ENCODE results near the gene ACVRL1. TPM values are rescaled to one million over a fixed set of nuclear protein-coding genes. Genes with fewer than 3 reads are reported as not detected.

ACVRL1 gene
- total RNA-seq, 5 donors from 2014 or later (not counting 1 experiment from before 2014, with no cell fraction given) = 0.16 to 0.58 (median 0.23) TPM; not detected in 2

DNA sequence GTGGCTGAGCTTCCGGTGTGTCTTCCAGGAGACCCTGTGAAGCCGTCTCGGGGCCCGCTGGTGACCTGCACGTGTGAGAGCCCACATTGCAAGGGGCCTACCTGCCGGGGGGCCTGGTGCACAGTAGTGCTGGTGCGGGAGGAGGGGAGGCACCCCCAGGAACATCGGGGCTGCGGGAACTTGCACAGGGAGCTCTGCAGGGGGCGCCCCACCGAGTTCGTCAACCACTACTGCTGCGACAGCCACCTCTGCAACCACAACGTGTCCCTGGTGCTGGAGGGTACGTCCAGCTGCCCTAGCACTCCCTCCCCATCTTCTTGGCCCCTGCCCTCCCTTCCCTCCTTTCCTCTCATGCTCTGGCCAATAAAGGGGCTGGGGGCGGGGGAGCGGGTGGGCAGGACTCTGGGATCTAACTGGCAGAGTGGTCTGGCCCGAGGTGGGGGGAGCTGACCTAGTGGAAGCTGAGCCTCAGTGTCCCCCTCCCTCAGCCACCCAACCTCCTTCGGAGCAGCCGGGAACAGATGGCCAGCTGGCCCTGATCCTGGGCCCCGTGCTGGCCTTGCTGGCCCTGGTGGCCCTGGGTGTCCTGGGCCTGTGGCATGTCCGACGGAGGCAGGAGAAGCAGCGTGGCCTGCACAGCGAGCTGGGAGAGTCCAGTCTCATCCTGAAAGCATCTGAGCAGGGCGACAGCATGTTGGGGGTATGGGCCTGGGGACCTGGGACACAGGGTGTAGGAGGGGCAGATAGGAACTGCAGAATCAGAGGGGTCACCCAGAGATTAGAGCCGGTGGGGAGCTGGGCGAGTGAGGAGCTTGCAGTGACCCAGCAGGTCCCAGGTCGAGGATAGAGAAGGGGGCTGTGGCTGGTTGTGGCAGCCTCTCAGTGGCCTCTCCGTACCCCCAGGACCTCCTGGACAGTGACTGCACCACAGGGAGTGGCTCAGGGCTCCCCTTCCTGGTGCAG is 6.0 kb downstream of the ACVRL1 start:
- H3K36me3 ChIP-seq (ENCODE audit: control insufficient read depth in 2 of 2, extremely low read depth in 1 of 2, insufficient read depth in 1 of 2, low read length in 1 of 2) = no peaks in the 10 kb centered on the region
- WGBS (ENCODE audit: insufficient coverage) = 80% methylated on average over 20 of the region's 30 CpGs
- POLR2A ChIA-PET = interaction anchor here in 1 of 2 donors (0.7 kb wide), 1 partner anchor 492 kb away, joined by 9 read pairs; no protein-coding TSS in a partner anchor
- no peaks in the 10 kb centered on the region for H3K36me3 Mint-ChIP-seq
- H3K9me3 ChIP-seq = no peaks in the 10 kb centered on the region
- no peak overlapping the region for H3K27ac Mint-ChIP-seq
- no peaks in the 10 kb centered on the region for H3K4me1 Mint-ChIP-seq
- DNase-seq (no peak), ATAC-seq (replicated peaks in 1 of 4) (no peak)
- CTCF ChIA-PET = no interaction called here
- peaks cover 0 to 34% of the 10 kb centered on the region in 2 experiments for H3K27me3 ChIP-seq (replicated peaks in 1 of 2; ENCODE audit: control insufficient read depth in 2 of 2, extremely low read depth in 1 of 2, insufficient read depth in 2 of 2, low read length in 1 of 2)
- no peak overlapping the region for H3K4me3 ChIP-seq (ENCODE audit: control insufficient read depth in 1 of 2, extremely low read depth in 1 of 2, low read length in 1 of 2)
- H3K4me3 Mint-ChIP-seq = no peak overlapping the region
- H3K27ac ChIP-seq (ENCODE audit: low read length) = no peak overlapping the region
- peaks cover 11 to 13% of the 10 kb centered on the region in 2 donors for H3K27me3 Mint-ChIP-seq
- no peaks in the 10 kb centered on the region for H3K4me1 ChIP-seq (ENCODE audit: control insufficient read depth in 1 of 2, extremely low read depth in 1 of 2, insufficient read depth in 2 of 2, low read length in 2 of 2)
- H3K9me3 Mint-ChIP-seq = no peaks in the 10 kb centered on the region

DNA sequence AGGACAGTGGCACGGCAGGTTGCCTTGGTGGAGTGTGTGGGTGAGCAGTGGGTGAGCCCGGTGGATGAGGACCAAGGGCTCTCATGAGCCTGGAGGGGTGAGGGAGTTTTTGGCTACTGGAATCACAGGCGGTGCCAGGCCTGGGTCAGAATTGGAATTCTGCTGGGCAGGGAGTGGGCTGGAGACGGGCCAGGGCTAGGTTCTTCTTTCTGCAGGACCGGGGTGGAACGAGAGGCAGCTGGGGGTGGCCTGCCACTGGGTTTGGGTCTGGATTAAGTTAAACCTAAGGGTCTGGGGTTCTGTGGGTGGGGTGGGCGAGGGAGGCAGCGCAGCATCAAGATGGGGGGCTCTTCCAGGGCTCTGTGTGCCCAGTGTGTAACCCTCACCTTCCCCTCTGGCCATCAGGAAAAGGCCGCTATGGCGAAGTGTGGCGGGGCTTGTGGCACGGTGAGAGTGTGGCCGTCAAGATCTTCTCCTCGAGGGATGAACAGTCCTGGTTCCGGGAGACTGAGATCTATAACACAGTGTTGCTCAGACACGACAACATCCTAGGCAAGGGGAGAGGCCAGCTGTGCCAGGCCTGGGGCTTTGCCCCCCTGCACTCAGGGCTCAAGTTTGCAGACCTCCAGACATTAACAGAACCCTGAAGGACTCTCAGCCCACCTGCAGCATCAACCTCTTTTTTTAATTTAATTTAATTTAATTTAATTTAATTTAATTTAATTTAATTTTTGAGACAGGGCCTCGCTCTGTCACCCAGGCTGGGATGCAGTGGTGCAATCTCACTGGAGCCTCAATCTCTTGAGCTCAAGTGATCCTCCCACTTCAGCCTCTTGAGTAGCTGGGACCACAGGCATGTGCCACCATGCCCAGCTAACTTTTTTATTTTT is 7.0 kb downstream of the ACVRL1 start:
- POLR2A ChIA-PET = no interaction called here
- no peaks in the 10 kb centered on the region for H3K36me3 ChIP-seq (ENCODE audit: control insufficient read depth in 2 of 2, extremely low read depth in 1 of 2, insufficient read depth in 1 of 2, low read length in 1 of 2)
- H3K27ac Mint-ChIP-seq = no peak overlapping the region
- ATAC-seq (replicated peaks in 1 of 4) (no peak), DNase-seq (no peak)
- WGBS (ENCODE audit: insufficient coverage) = 85% methylated on average over 15 of the region's 17 CpGs
- H3K9me3 Mint-ChIP-seq = no peaks in the 10 kb centered on the region
- H3K4me3 ChIP-seq (ENCODE audit: control insufficient read depth in 1 of 2, extremely low read depth in 1 of 2, low read length in 1 of 2) = no peak overlapping the region
- H3K27ac ChIP-seq (ENCODE audit: low read length) = no peak overlapping the region
- peaks cover 4 to 7% of the 10 kb centered on the region in 2 donors for H3K27me3 Mint-ChIP-seq
- no peaks in the 10 kb centered on the region for H3K4me1 ChIP-seq (ENCODE audit: control insufficient read depth in 1 of 2, extremely low read depth in 1 of 2, insufficient read depth in 2 of 2, low read length in 2 of 2)
- no peaks in the 10 kb centered on the region for H3K9me3 ChIP-seq
- H3K27me3 ChIP-seq (replicated peaks in 1 of 2; ENCODE audit: control insufficient read depth in 2 of 2, extremely low read depth in 1 of 2, insufficient read depth in 2 of 2, low read length in 1 of 2) = peaks cover 0 to 27% of the 10 kb centered on the region in 2 experiments
- no peak overlapping the region for H3K4me3 Mint-ChIP-seq
- H3K4me1 Mint-ChIP-seq = no peaks in the 10 kb centered on the region
- no peaks in the 10 kb centered on the region for H3K36me3 Mint-ChIP-seq
- CTCF ChIA-PET = no interaction called here

DNA sequence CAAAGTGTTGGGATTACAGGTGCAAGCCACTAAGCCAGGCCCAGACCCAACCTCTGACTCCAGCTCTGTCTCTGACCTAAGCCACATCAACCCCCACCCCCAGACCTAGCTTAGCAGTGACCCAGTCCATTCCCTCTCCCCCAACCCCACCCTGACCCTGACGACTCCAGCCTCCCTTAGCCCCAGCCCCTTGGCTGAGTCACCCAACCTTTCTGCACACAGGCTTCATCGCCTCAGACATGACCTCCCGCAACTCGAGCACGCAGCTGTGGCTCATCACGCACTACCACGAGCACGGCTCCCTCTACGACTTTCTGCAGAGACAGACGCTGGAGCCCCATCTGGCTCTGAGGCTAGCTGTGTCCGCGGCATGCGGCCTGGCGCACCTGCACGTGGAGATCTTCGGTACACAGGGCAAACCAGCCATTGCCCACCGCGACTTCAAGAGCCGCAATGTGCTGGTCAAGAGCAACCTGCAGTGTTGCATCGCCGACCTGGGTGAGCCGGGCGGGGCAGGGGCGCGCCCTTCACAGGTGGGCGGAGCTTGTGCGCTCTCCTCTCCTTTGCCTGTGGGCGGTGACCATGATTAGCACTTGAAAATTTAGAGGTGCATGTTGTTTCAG is 7.8 kb downstream of the ACVRL1 start:
- ChIA-PET CTCF (no interaction called here), POLR2A (no interaction called here)
- no peaks in the 10 kb centered on the region for H3K4me1 Mint-ChIP-seq
- no peak overlapping the region for H3K27ac ChIP-seq (ENCODE audit: low read length)
- no peaks in the 10 kb centered on the region for H3K4me1 ChIP-seq (ENCODE audit: control insufficient read depth in 1 of 2, extremely low read depth in 1 of 2, insufficient read depth in 2 of 2, low read length in 2 of 2)
- no peak overlapping the region for H3K4me3 Mint-ChIP-seq
- H3K27me3 ChIP-seq (replicated peaks in 1 of 2; ENCODE audit: control insufficient read depth in 2 of 2, extremely low read depth in 1 of 2, insufficient read depth in 2 of 2, low read length in 1 of 2) = peaks cover 0 to 26% of the 10 kb centered on the region in 2 experiments
- H3K36me3 Mint-ChIP-seq = no peaks in the 10 kb centered on the region
- DNase-seq (no peak), ATAC-seq (replicated peaks in 1 of 4) (no peak)
- H3K27ac Mint-ChIP-seq = no peak overlapping the region
- H3K27me3 Mint-ChIP-seq = peaks cover 4% of the 10 kb centered on the region in 2 donors
- H3K36me3 ChIP-seq (ENCODE audit: control insufficient read depth in 2 of 2, extremely low read depth in 1 of 2, insufficient read depth in 1 of 2, low read length in 1 of 2) = no peaks in the 10 kb centered on the region
- no peaks in the 10 kb centered on the region for H3K9me3 Mint-ChIP-seq
- 95% methylated on average over 26 of the region's 28 CpGs for WGBS (ENCODE audit: insufficient coverage)
- no peaks in the 10 kb centered on the region for H3K9me3 ChIP-seq
- no peak overlapping the region for H3K4me3 ChIP-seq (ENCODE audit: control insufficient read depth in 1 of 2, extremely low read depth in 1 of 2, low read length in 1 of 2)

DNA sequence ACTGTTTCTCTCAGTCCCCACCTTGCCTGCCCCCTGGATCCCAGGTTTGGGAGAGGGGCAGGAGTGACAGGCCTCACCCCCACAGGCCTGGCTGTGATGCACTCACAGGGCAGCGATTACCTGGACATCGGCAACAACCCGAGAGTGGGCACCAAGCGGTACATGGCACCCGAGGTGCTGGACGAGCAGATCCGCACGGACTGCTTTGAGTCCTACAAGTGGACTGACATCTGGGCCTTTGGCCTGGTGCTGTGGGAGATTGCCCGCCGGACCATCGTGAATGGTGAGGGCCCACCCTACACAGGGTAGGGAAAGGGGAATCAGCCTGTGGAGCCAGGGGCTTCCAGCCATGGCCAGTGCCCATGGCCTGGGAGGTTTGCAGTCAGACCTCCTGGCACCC is 8.6 kb downstream of the ACVRL1 start:
- Histone ChIP-seq H3K4me3 (ENCODE audit: control insufficient read depth in 1 of 2, extremely low read depth in 1 of 2, low read length in 1 of 2) (no peak overlapping the region), H3K36me3 (ENCODE audit: control insufficient read depth in 2 of 2, extremely low read depth in 1 of 2, insufficient read depth in 1 of 2, low read length in 1 of 2) (no peaks in the 10 kb centered on the region), H3K27ac (ENCODE audit: low read length) (no peak overlapping the region), H3K9me3 (no peaks in the 10 kb centered on the region), H3K4me1 (ENCODE audit: control insufficient read depth in 1 of 2, extremely low read depth in 1 of 2, insufficient read depth in 2 of 2, low read length in 2 of 2) (no peaks in the 10 kb centered on the region), H3K27me3 (replicated peaks in 1 of 2; ENCODE audit: control insufficient read depth in 2 of 2, extremely low read depth in 1 of 2, insufficient read depth in 2 of 2, low read length in 1 of 2) (peaks cover 0 to 26% of the 10 kb centered on the region in 2 experiments)
- Mint-ChIP-seq H3K4me3 (no peak overlapping the region), H3K4me1 (no peaks in the 10 kb centered on the region), H3K27me3 (peaks cover 4% of the 10 kb centered on the region in 2 donors), H3K36me3 (no peaks in the 10 kb centered on the region), H3K9me3 (no peaks in the 10 kb centered on the region), H3K27ac (no peak overlapping the region)
- POLR2A ChIA-PET = no interaction called here
- 100% methylated on average over 8 of the region's 11 CpGs for WGBS (ENCODE audit: insufficient coverage)
- DNase-seq (no peak), ATAC-seq (replicated peaks in 1 of 4) (no peak)
- CTCF ChIA-PET = no interaction called here

DNA sequence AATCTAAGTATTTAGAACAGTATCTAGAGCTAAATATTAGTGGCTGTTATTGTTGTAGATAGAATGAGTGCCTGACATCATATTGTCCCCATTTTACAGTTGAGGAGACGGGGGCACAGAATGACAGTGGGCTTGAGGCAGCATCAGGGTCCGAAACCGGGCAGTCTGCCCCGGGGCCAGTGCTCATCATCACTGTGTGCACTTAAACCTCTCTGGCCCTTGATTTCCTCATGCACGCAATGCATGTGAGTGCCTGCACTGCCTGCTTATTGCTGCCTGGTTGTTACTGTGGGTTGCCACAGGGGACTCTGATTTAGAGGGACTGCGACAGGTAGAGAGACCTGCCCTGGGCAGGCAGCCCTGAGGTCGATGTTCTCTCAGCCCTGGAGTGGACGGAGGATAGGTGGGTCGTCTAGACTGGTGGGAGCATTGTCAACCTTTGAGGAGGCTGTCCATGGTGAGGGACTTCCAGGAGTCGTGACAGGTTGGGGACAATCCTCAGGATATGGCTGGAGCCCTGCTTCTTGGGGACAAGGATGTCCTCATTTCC is 9.8 kb downstream of the ACVRL1 start:
- Mint-ChIP-seq H3K4me1 (no peaks in the 10 kb centered on the region), H3K36me3 (no peaks in the 10 kb centered on the region), H3K4me3 (no peak overlapping the region), H3K27me3 (peaks cover 2 to 4% of the 10 kb centered on the region in 2 donors), H3K27ac (no peak overlapping the region), H3K9me3 (no peaks in the 10 kb centered on the region)
- DNase-seq (no peak), ATAC-seq (replicated peaks in 1 of 4) (no peak)
- H3K27me3 ChIP-seq (replicated peaks in 1 of 2; ENCODE audit: control insufficient read depth in 2 of 2, extremely low read depth in 1 of 2, insufficient read depth in 2 of 2, low read length in 1 of 2) = peaks cover 0 to 21% of the 10 kb centered on the region in 2 experiments
- WGBS (ENCODE audit: insufficient coverage) = 77% methylated on average over 10 of the region's 10 CpGs
- no peaks in the 10 kb centered on the region for H3K9me3 ChIP-seq
- H3K36me3 ChIP-seq (ENCODE audit: control insufficient read depth in 2 of 2, extremely low read depth in 1 of 2, insufficient read depth in 1 of 2, low read length in 1 of 2) = no peaks in the 10 kb centered on the region
- no peak overlapping the region for H3K4me3 ChIP-seq (ENCODE audit: control insufficient read depth in 1 of 2, extremely low read depth in 1 of 2, low read length in 1 of 2)
- ChIA-PET CTCF (no interaction called here), POLR2A (no interaction called here)
- no peaks in the 10 kb centered on the region for H3K4me1 ChIP-seq (ENCODE audit: control insufficient read depth in 1 of 2, extremely low read depth in 1 of 2, insufficient read depth in 2 of 2, low read length in 2 of 2)
- H3K27ac ChIP-seq (ENCODE audit: low read length) = no peak overlapping the region

Data from T-cell (primary cell).